K562 (cell line): ENCODE data around the gene AP1B1.

Source experiments
- GABPB2 ChIP-seq: fragments of 250-450 bp; sonication (Bioruptor Pico); conservative IDR thresholded peaks from 2 replicates; pipeline ENCODE4 v1.5.1; 2021; ENCODE audit warnings: mild to moderate bottlenecking
- JUND ChIP-seq, 2 experiments: IDR thresholded peaks; 2 replicates in 1 of 2; 3 replicates in 1 of 2; pipeline ENCODE4 v1.6.1; 2011; ENCODE audit warnings: borderline replicate concordance in 2 of 2, low read depth in 2 of 2, low read length in 2 of 2, improper control_type of control experiment in 1 of 2, missing biosample characterization in 1 of 2, missing genetic modification characterization in 1 of 2, missing genetic modification reagents in 1 of 2
- NR3C1 ChIP-seq: sonication (generic); formaldehyde crosslinking; IDR thresholded peaks from 2 replicates; pipeline ENCODE4 v1.8.1; 2022; ENCODE audit warnings: missing genetic modification reagents
- POLR2AphosphoS5 ChIP-seq: IDR thresholded peaks from 2 replicates; pipeline ENCODE4 v1.6.1; 2011; ENCODE audit warnings: mild to moderate bottlenecking, low read depth, low read length, moderate library complexity; ENCODE audit not compliant: control insufficient read depth, insufficient read depth
- RAD21 ChIP-seq, 2 experiments: fragments of 250-450 bp in 1 of 2; fragments of 450-650 bp in 1 of 2; sonication (Bioruptor Pico) in 1 of 2; formaldehyde crosslinking in 1 of 2; IDR thresholded peaks in 1 of 2; conservative IDR thresholded peaks in 1 of 2; 2 replicates each; pipeline versions ENCODE4 v1.4.0 to v1.8.0; 2020 to 2022; ENCODE audit warnings: mild to moderate bottlenecking in 2 of 2, moderate library complexity in 1 of 2
- SIRT6 ChIP-seq: IDR thresholded peaks from one replicate; pipeline ENCODE4 v1.6.1; 2012; ENCODE audit warnings: low read depth, mild to moderate bottlenecking, control low read depth, inconsistent platforms, low read length, moderate library complexity
- ZBTB1 ChIP-seq: sonication (generic); formaldehyde crosslinking; IDR thresholded peaks from 2 replicates; pipeline ENCODE4 v1.8.1; 2023; ENCODE audit warnings: missing genetic modification reagents, low read depth, mild to moderate bottlenecking, borderline replicate concordance
- TF ChIP-seq, protein P1 (sequence below), 2 experiments: IDR thresholded peaks; 2 replicates each; pipeline ENCODE4 v1.6.1; 2012; ENCODE audit warnings: improper control_type of control experiment in 2 of 2, low read depth in 2 of 2, low read length in 2 of 2, borderline replicate concordance in 1 of 2
- TF ChIP-seq, protein P2 (sequence below): fragments of 450-650 bp; formaldehyde crosslinking; IDR thresholded peaks from 2 replicates; pipeline ENCODE4 v1.4.0; 2020; ENCODE audit warnings: mild to moderate bottlenecking, moderate library complexity

DNA sequence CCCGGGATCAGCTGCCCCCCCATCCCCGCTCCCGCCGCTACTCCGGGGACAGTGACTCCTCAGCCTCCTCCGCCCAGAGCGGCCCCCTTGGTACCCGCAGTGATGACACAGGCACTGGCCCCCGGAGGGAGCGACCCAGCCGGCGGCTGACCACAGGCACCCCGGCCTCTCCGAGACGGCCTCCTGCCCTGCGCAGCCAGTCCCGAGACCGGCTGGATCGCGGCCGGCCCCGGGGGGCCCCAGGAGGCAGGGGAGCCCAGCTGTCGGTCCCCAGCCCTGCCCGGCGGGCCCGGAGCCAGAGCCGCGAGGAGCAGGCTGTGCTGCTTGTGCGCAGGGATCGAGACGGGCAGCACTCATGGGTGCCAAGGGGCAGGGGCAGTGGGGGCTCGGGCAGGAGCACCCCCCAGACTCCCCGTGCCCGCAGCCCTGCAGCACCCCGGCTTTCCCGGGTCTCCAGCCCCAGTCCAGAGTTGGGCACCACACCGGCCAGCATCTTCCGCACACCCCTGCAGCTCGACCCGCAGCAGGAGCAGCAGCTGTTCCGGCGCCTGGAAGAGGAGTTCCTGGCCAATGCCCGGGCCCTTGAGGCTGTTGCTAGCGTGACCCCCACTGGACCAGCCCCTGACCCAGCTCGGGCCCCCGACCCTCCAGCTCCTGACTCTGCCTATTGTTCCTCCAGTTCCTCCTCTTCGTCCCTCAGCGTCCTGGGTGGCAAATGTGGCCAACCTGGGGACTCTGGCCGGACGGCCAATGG is 76.7 kb downstream of the AP1B1 start:
- TF ChIP-seq, protein P1, sequence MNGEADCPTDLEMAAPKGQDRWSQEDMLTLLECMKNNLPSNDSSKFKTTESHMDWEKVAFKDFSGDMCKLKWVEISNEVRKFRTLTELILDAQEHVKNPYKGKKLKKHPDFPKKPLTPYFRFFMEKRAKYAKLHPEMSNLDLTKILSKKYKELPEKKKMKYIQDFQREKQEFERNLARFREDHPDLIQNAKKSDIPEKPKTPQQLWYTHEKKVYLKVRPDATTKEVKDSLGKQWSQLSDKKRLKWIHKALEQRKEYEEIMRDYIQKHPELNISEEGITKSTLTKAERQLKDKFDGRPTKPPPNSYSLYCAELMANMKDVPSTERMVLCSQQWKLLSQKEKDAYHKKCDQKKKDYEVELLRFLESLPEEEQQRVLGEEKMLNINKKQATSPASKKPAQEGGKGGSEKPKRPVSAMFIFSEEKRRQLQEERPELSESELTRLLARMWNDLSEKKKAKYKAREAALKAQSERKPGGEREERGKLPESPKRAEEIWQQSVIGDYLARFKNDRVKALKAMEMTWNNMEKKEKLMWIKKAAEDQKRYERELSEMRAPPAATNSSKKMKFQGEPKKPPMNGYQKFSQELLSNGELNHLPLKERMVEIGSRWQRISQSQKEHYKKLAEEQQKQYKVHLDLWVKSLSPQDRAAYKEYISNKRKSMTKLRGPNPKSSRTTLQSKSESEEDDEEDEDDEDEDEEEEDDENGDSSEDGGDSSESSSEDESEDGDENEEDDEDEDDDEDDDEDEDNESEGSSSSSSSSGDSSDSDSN (IDR thresholded peaks at IDR 0.05; ENCODE audit: borderline replicate concordance in 1 of 2, low read depth in 2 of 2, low read length in 2 of 2): no peak
- no peak for TF ChIP-seq RAD21 (CRISPR knock-in tag; conservative IDR thresholded peaks at IDR 0.05 in 1 of 2, IDR thresholded peaks at IDR 0.05 in 1 of 2)
- TF ChIP-seq POLR2AphosphoS5: no peak
- no peak for TF ChIP-seq NR3C1
- no peak for TF ChIP-seq JUND (IDR thresholded peaks at IDR 0.05; ENCODE audit: borderline replicate concordance, low read depth, low read length)
- TF ChIP-seq JUND (tag; IDR thresholded peaks at IDR 0.05; ENCODE audit: borderline replicate concordance, low read depth, low read length): no peak
- no peak for TF ChIP-seq GABPB2 (CRISPR knock-in tag)
- no peak for TF ChIP-seq SIRT6
- TF ChIP-seq ZBTB1 (CRISPR knock-in tag): no peak
- TF ChIP-seq, protein P2, sequence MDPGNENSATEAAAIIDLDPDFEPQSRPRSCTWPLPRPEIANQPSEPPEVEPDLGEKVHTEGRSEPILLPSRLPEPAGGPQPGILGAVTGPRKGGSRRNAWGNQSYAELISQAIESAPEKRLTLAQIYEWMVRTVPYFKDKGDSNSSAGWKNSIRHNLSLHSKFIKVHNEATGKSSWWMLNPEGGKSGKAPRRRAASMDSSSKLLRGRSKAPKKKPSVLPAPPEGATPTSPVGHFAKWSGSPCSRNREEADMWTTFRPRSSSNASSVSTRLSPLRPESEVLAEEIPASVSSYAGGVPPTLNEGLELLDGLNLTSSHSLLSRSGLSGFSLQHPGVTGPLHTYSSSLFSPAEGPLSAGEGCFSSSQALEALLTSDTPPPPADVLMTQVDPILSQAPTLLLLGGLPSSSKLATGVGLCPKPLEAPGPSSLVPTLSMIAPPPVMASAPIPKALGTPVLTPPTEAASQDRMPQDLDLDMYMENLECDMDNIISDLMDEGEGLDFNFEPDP (CRISPR knock-in tag): no peak
